Measurements from ENCODE around the gene ENOPH1. TPM values are rescaled to one million over a fixed set of nuclear protein-coding genes. Genes with fewer than 3 reads are reported as not detected.

ENOPH1 gene
- total RNA-seq, 1 donor from 2014 or later: 47.8 TPM

DNA sequence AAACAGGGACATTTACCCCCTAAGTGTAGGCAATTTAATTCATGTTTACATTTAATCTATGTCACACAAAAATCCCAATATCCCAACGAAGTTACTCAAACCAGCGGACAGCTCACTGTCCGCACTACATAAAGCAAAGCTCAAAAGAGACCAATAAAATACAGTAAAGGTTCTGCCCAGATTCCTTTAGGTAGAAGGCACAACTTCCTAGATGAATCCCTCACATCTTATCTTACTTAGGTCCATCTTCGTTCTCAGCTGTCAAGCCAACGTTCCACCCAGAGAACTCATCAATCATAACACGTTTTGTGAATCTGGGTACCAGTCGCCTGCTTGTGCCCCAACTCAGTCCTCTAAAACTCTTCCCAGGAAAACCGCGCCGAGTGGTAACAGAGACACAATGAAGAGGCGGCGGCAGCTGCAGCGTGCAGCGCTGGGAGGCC is 1.8 kb upstream of the ENOPH1 start:
- no peak for DNase-seq (ENCODE audit: low read depth, low spot score)

DNA sequence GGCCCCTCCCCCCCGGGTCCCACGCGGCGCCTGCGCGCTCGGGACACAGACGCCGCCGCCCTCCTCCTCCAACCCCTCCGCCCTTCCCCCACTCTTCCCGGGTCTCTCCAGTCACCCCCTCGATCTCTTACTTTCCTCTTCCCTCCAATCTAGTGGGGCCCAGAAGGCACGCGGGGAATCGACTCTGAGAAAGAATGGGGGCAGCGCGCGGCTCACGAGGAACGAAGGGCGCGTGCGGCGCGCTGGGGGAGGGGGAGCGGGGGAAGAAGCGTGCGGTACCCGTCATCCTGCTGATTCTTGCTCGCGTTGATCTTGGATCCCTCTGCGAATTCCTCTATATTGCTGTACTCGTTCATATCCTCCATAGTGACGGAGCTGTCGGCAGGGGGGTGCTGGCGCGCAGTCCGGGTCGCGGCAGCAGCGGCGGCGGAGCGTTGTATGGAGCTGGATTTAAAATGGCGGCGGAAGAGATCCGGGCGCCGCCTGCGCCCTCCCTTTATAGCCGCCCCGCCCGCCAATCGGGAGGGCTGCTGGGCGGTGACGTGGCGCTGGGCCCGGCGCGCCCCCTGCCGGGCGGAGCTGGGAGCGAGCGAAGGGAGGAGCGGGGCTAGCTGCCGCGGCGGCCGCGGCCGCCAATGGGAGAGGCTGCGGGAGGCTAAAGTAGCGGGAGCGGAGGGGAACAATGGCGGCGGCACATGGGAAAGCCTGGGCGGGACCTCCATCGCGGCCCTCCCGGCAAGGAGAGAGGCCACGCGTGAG is 1.2 kb upstream of the ENOPH1 start:
- DNase-seq (ENCODE audit: low read depth, low spot score): peak; percentile 57

DNA sequence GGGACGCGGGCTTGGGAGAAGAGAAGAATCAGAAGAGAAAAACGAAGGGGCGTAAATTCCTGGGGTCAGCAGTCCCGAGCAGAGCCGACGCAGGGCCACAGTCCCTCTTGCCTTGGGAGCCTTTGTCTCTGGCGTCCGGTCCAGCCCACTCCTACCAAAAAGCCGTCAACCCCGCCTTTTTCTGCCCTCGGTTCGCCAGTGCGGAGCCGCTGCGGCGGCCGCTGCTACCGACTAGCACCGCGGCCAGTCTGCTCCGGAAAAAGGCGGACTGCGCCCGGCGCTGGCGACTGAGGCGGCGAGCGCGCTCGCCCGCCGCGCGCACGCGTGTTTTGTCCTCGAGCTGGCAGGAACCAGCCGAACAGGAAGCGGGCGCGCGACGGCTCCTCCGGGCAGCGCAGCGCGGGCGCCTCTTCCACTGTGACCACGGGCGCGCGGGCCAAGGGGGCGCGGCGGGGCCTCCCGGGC is 630 bp upstream of the ENOPH1 start:
- peak; percentile 7 for DNase-seq (ENCODE audit: low read depth, low spot score)

DNA sequence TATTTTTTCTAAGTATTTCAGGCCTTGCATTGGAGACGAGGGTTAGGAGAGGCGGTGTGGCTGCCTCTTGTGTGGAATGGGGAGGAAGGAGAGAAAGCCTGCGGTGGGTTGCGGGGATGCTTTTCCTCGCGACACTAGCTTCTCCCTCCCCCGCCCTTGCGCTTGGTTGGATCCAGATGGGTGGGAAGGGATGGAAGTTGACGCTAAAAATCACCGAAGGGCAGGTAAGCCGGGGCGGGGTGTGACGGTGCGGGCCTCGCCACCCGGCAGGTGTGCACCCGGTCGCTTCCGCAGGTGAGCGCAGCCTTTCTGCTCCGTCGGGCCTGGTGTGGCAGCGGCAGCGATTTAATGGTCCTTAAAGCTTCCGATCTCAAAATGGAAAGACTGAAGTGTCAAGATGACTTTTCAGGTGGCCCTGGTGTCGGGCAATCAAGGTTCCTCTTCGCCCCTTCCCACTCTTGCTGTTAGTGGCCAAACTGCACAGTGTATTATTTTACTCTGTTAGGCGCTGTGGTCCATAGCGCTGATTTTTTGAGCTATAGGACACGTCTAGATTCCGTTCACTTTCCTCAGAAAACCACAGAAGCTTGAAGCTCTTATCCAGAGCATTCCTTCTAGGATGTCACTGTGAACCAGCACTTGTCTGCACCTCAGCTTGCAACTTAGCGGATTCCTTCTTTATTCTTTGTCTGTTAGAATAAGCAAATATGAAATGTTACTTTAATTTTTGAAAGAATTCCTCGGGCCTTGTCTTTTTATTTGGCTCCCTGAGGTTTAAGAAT is 765 bp downstream of the ENOPH1 start:
- no peak for DNase-seq (ENCODE audit: low read depth, low spot score)

DNA sequence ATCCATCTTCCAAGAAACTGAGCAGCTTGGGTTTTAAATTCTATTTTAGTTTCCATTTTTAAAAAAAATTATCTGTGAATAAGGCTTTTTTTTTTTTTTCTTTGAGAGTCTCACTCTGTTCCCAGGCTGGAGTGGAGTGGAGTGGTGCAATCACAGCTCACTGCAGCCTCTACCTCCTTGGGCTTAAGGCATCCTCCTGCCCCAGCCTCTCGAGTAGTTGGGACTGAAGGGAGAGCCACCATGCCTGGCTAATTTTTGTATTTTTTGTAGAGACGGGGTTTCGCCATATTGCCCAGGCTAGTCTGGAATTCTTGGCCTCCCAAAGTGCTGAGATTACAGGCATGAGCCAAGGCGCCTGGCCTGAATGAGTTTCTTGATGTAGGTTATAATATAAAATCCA is 1.4 kb downstream of the ENOPH1 start:
- no peak for DNase-seq (ENCODE audit: low read depth, low spot score)

DNA sequence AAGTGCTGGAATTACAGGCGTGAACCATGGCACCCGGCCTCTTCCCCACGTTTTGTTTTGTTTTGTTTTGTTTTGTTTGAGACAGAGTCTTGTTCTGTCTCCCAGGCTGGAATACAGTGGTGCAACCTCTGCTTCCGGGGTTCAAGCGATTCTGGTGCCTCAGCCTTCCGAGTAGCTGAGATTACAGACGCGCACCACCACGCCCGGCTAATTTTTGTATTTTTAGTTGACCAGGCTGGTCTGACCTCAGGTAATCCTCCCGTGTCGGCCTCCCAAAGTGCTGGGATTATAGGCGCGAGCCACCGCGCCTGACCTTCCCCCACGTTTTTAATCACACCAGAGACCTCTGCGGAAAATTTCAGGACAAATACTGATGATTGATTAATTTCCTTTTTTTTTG is 2.2 kb downstream of the ENOPH1 start:
- no peak for DNase-seq (ENCODE audit: low read depth, low spot score)

DNA sequence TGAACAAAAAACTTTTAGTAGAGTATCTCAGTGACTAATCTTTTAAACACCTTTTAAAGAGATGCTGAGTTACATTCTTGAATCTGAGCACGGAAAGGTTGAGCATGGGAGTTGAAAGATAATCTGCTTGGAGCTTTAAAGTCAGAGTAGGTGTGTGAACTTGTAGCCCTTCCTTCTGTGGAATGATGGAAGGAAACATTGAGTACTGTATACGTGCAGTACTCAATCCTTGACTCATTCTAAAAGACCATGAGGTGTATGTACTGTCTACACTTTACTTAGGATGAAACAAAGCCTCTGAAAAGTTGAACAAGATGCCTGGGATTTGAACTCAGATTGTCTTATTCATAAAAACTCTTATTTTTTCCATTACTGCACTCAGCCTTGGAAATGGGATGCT is 3.4 kb downstream of the ENOPH1 start:
- DNase-seq (ENCODE audit: low read depth, low spot score): no peak

DNA sequence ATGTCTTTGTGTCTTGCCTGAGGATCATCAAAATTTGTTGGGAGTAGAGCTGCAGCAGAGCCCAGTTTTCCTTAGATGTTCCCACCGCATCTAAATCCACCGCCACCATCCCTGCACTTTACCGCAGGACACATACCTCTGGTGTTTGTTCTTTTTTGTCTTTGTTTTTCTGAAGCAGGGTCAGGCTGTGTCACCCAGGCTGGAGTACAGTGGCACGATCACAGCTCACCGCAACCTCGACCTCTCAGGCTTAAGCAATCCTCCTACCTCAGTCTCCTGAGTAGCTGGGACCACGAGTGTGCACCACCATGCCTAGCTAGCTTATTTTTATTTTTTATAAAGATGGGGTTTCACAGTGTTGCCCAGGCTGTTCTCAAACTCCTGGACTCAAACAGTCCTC is 4.6 kb downstream of the ENOPH1 start:
- DNase-seq (ENCODE audit: low read depth, low spot score): no peak

DNA sequence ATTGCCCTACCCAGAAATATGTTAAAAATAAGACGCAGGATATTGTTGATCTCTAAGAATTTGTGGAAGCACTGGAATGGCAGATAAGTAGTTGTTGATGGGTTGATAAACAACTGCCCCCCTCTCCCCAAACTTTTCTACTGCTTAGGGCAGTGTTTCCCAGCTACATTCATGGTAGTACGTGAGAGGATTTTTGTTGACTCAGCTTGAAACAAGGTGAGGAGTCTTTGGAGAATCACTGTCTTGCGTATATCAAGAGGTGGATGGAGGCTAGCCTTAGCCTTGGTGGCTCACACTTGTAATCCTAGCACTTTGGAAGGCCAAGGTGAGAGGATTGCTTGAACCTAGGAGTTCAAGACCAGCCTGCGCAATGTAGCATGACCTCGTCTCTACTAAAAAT is 5.7 kb downstream of the ENOPH1 start:
- DNase-seq (ENCODE audit: low read depth, low spot score): no peak

DNA sequence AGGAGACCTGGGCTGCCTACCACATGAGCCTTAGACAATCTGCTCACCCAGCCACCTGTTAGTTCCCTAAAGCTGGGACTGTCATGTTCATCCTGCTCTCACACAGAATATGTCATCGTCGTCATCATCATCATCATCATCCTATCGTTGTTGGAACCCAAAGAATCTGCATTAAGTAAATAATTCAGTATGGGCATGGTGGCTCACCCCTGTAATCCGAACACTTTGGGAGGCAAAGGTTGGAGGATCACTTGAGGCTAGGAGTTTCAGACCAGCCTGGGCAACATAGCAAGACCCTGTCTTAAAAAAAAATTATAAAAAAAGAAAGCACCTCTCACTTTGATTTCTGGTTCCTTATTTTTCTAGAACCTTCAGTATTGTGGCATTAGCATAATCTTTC is 6.4 kb downstream of the ENOPH1 start:
- no peak for DNase-seq (ENCODE audit: low read depth, low spot score)

DNA sequence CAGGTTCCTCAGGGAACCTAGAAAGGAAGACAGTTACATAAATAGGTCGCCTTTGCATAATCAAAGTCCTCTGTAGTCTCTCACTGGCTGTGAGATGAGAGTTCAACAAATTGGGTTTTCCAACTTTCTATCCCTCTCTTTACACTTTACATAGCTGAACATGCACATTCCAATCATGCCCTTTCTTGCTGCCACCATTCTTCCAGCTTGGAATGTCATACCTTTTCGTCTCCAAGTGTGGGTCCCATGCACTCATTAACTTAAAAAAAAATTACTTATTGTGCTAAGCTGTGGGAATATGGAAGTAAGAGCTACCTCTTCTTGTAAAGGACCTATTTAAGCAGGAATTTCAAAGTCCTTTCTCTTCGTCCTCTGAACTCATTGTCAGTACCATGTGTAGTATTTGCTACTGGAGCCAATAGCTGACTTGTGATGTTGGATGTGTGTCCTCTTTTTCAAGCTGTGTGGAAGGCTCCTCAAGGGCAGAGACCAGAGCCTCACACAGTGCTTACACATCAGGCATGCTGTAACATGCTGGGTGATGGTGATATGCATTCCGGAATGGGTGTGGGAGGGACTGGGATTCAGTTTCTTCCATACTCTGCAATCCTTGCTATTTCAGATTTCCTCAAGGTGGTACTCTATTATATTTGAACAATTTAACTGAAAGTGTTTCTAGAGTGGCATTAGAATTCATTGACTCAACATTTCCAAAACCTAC is 7.1 kb downstream of the ENOPH1 start:
- DNase-seq (ENCODE audit: low read depth, low spot score): no peak

DNA sequence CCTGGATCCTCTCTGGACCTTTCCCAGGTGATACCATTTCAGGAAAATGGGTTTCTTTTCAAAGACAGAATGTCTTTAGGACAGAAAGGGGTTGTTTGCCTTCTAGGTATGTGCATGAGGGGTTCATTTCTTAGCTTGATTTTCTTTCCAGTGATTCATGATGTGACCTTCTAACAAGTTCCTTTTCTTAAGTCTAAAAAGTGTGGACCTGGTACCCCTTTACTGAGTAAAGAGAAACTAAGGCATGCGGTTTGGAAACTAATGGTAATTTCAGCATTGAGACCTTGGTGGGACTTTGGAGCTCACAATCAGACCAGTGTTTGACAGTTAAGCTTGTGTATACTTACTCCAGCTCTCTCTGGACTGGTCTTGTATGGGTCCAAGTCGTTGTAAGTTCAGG is 8.7 kb downstream of the ENOPH1 start:
- no peak for DNase-seq (ENCODE audit: low read depth, low spot score)

DNA sequence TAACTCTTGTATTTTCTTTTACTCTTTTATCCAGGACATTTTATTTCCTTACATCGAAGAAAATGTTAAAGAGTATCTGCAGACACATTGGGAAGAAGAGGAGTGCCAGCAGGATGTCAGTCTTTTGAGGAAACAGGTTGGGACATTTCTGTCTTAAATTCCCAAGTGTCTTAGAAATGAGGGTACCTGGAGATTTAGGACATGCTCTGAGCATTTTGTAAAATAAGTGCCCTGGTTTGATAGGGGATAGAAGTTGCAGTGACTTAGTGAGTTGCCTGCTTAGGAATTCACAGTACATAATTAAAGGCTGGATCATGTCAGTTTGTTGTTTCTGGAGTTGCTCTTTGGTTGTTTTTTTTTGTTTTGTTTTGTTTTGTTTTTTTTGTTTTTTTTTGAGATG is 17.5 kb downstream of the ENOPH1 start:
- DNase-seq (ENCODE audit: low read depth, low spot score): no peak

DNA sequence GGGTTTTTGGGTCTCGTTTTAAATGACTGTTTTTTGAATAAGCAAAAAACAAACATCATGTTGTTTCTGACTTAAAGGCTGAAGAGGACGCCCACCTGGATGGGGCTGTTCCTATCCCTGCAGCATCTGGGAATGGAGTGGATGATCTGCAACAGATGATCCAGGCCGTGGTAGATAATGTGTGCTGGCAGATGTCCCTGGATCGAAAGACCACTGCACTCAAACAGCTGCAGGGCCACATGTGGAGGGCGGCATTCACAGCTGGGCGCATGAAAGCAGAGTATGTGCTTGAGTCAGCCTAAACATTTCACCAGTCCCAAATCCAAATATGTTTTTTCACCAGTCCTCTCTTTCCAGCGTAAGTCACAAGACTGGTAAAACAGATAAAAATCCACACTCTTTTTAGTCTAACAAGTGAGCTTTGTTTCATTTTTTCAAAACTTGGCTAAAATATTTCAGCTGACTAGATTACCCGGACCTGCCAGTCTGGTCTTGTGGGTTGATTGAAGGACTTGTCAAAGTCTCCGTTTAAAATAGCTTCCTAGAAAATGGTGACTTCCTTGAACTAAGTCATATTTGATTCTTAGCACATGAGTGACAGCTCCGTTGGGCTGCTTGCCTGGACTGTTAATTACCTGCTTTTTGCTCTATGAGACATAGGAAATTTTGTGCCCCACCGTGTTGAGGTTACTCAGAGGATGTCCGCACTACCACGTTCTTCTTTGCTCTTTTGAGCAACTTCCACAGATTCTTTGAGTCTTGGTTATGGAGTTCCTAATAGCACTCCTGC is 20.8 kb downstream of the ENOPH1 start:
- DNase-seq (ENCODE audit: low read depth, low spot score): no peak

DNA sequence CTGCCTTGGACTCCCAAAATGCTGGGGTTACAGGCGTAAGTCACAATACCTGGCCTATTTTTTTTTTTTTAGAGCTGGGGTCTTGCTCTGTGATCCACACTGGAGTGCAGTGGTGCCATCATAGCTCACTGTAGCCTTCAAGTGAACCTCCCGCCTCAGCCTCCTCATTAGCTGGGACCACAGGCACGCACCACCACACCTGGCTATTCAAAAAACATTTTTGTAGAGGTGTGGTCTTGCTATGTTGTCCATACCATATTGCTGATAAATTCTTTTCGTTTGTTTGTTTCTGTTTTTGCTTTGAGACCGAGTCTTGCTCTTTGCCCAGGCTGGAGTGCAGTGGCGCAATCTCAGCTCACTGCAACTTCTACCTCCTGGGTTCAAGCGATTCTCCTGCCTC is 21.6 kb downstream of the ENOPH1 start:
- no peak for DNase-seq (ENCODE audit: low read depth, low spot score)

DNA sequence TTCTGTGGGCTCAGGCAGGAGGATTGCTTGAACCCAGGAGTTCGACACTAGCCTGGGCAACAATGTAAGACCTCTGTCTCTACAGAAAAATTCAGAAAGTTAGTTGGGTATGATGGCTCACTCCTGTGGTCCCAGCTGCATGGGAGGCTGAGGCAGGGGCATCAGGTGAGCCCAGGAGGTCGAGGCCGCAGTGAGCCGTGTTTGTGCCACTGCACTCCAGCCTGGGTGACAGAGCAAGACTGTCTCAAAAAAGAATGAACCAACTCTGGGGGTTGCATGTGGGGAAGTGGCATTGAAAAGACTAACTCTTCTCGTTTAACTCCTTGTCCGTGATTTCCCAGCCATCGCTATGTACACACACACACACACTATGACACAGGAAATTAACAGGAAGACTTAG is 26.9 kb downstream of the ENOPH1 start:
- no peak for DNase-seq (ENCODE audit: low read depth, low spot score)

DNA sequence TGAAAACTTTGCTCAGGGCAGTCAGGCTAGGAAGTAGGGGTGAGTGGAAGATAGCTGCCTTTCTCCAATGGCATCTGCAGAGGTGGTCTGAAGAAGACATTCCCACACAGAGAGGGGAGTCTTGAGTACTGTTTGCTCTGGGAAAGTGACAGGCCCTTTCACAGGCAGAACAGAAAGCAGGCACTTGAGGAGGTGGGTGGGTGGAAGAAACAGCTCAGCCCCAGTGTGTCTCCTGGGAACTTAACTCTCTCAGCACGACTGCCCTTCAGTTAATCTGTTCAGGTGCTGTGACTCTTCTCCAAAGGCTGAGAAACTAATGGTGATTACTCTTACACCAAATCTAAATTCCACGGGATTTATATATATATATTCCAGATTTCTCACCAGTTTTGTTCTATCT is 28.3 kb downstream of the ENOPH1 start:
- DNase-seq (ENCODE audit: low read depth, low spot score): no peak

DNA sequence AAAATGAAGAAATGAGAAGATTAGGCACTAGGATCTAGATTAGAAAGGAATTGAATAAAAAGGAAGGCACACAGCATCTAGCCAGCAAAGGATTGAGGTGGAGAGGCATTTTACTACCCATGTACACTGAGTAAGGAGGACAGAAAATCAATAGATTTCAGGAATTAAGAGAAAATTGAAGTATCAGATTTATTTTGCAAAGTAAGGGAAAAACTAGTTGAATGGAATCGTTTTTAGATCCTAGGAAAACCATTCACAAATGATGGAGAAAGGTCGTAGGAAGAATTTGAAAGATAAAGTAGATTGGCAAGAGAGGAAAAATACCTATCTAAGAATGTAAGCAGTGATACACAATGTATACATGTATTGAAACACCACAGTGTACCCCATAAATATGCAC is 31.3 kb downstream of the ENOPH1 start:
- DNase-seq (ENCODE audit: low read depth, low spot score): no peak

DNA sequence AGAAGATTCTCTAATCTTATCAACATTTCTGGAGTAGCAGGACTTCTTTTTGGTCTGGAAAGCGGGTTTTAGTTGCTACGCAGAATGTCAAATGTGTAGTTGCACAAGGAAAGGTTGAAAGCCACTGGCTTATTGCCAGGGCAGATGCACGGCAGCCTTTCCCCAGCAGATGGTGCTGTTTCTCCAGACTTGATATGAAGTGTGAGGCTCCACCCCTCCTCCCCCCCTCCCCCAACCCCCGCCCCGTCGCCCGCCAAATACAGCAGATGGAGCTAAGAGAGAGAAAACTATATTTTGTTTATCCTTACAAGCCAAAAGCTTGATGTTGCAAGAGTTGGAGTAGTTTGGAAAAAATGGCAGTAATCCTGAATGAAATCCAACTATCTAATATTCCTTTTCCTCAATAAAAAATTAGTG is 32.0 kb downstream of the ENOPH1 start:
- peak; percentile 46 for DNase-seq (ENCODE audit: low read depth, low spot score)

DNA sequence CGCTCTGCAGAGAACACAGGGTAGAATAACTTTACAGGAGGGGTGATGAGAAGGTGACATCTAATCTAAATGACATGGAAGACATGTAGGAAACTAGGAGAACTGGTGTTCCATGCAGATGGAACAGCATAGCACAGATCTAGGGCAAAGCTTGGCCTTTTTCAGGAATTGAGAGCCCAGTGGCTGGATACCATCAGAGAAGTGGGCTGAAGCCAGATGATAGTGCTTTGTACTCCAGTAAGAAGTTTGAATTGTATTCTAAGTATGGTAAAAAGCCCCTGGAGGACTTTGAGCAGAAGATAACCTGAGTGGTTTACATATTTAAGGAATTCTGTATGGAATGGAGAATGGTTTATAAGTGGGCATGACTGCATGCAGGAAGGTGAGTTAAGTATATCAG is 32.8 kb downstream of the ENOPH1 start:
- no peak for DNase-seq (ENCODE audit: low read depth, low spot score)

DNA sequence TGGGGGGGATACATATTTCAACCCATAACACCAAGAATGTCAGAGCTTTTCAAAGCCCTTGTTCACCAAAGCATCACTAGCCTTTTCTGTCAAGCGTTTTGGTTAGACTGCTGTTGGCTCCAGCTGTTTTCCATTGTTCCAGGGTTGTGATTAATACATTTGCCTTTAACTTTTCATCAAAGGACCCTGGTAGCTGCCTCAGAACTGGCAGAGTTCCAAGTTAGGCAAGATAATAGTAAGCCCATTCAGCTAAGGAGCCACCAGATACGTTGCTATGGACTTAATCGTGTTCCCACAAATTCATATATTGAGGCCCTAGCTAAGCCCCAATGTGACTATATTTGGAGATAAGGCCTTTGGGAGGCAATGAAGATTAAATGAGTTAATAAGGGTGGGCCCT is 37.1 kb downstream of the ENOPH1 start:
- DNase-seq (ENCODE audit: low read depth, low spot score): peak; percentile 10
